ENCODE data around the gene WDFY4. TPM values are rescaled to one million over a fixed set of nuclear protein-coding genes. Genes with fewer than 3 reads are reported as not detected.

Gene WDFY4
- total and polyA plus RNA-seq, 2 donors (not counting 1 experiment from before 2014, with no cell fraction given): 0.06 to 0.66 TPM

GRCh38 chr10:48951707-48952106, 267.0 kb downstream of the WDFY4 start:
- H3K9ac ChIP-seq (ENCODE audit: insufficient read depth, low read length): no peak overlapping the region
- no peak for DNase-seq (ENCODE audit: low read depth in 2 of 2)

DNA sequence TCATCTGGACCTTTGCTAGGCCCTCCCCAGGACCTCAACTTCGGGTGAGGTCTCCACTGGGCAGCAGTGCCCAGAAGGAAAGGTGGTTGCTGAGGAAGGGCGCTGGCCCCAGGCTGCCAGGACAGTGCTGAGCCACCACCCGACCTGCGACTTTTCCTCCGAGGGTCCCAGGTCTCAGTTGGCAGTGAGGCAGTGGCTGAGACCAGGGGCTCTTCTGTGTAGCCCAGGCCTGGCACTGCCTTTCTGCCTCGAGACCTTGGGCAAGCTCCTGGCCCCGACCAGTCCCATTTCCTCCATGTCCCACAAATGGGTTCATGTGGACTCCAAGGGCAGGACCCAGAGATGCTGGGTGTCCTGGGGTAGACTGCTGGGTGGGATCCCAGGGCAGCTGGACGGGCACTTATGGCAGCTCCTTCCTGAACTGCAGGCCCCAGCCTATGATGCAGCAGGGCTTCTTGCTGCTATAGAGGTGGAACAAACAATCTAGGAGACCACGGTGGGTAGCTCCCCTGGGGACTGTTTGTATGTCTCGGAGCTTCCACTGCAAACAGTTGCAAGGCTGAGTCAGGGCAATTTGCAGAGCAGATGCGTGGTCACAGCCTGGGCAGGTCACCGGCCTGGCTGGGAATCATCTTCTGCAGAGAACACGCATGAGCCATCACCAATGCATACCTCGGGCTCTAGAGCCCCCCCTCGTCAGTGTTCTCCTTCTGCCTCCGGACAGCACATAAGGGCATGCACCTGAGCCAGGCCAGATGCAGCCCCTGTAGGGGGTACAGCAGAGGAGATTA, 272.9 kb downstream of the WDFY4 start:
- Histone ChIP-seq H3K4me1 (ENCODE audit: control insufficient read depth, extremely low read depth, insufficient read depth, low read length) (no peaks in the 10 kb centered on the region), H3K9me3 (ENCODE audit: control insufficient read depth, insufficient read depth, low read depth, low read length) (no peaks in the 10 kb centered on the region), H3K27ac (ENCODE audit: insufficient read depth, low read length) (no peak overlapping the region), H3K36me3 (ENCODE audit: control insufficient read depth, insufficient read depth, low read length) (no peaks in the 10 kb centered on the region), H3K4me3 (replicated peaks in 1 of 4; ENCODE audit: control extremely low read depth in 1 of 4, insufficient read depth in 1 of 4, low read depth in 3 of 4, low read length in 4 of 4) (no peak overlapping the region), H3K79me2 (ENCODE audit: control insufficient read depth, insufficient read depth, low read length) (no peaks in the 10 kb centered on the region), H4K20me1 (ENCODE audit: control insufficient read depth, extremely low read depth, insufficient read depth, low read length) (no peaks in the 10 kb centered on the region), H2AFZ (ENCODE audit: low read length) (no peak overlapping the region), H3K27me3 (ENCODE audit: control insufficient read depth, insufficient read depth, low read length) (no peaks in the 10 kb centered on the region), H3K9ac (ENCODE audit: insufficient read depth, low read length) (no peak overlapping the region), H3K4me2 (ENCODE audit: extremely low read depth, insufficient read depth, low read length) (no peak overlapping the region)
- no peak for TF ChIP-seq EZH2 (IDR thresholded peaks at IDR 0.05; ENCODE audit: low read length, missing control alignments)
- TF ChIP-seq, protein P1, sequence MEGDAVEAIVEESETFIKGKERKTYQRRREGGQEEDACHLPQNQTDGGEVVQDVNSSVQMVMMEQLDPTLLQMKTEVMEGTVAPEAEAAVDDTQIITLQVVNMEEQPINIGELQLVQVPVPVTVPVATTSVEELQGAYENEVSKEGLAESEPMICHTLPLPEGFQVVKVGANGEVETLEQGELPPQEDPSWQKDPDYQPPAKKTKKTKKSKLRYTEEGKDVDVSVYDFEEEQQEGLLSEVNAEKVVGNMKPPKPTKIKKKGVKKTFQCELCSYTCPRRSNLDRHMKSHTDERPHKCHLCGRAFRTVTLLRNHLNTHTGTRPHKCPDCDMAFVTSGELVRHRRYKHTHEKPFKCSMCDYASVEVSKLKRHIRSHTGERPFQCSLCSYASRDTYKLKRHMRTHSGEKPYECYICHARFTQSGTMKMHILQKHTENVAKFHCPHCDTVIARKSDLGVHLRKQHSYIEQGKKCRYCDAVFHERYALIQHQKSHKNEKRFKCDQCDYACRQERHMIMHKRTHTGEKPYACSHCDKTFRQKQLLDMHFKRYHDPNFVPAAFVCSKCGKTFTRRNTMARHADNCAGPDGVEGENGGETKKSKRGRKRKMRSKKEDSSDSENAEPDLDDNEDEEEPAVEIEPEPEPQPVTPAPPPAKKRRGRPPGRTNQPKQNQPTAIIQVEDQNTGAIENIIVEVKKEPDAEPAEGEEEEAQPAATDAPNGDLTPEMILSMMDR (conservative IDR thresholded peaks at IDR 0.05 in 1 of 2, IDR thresholded peaks at IDR 0.05 in 1 of 2; ENCODE audit: low read depth in 1 of 2, low read length in 2 of 2): no peak
- no peak for DNase-seq (ENCODE audit: low read depth in 2 of 2)

More at GRCh38 chr10:48951707-48952106, 267.0 kb downstream of the WDFY4 start:
- TF ChIP-seq, protein P1 (conservative IDR thresholded peaks at IDR 0.05 in 1 of 2, IDR thresholded peaks at IDR 0.05 in 1 of 2; ENCODE audit: low read depth in 1 of 2, low read length in 2 of 2): no peak
- no peak for TF ChIP-seq EZH2 (IDR thresholded peaks at IDR 0.05; ENCODE audit: low read length, missing control alignments)
- no peaks in the 10 kb centered on the region for H3K79me2 ChIP-seq (ENCODE audit: control insufficient read depth, insufficient read depth, low read length)
- H3K27me3 ChIP-seq (ENCODE audit: control insufficient read depth, insufficient read depth, low read length): no peaks in the 10 kb centered on the region
- H2AFZ ChIP-seq (ENCODE audit: low read length): no peak overlapping the region
- no peaks in the 10 kb centered on the region for H3K9me3 ChIP-seq (ENCODE audit: control insufficient read depth, insufficient read depth, low read depth, low read length)
- no peak overlapping the region for H3K4me2 ChIP-seq (ENCODE audit: extremely low read depth, insufficient read depth, low read length)
- H3K4me1 ChIP-seq (ENCODE audit: control insufficient read depth, extremely low read depth, insufficient read depth, low read length): no peaks in the 10 kb centered on the region
- H3K4me3 ChIP-seq (replicated peaks in 1 of 4; ENCODE audit: control extremely low read depth in 1 of 4, insufficient read depth in 1 of 4, low read depth in 3 of 4, low read length in 4 of 4): no peak overlapping the region
- no peak overlapping the region for H3K27ac ChIP-seq (ENCODE audit: insufficient read depth, low read length)
- H3K36me3 ChIP-seq (ENCODE audit: control insufficient read depth, insufficient read depth, low read length): no peaks in the 10 kb centered on the region
- no peaks in the 10 kb centered on the region for H4K20me1 ChIP-seq (ENCODE audit: control insufficient read depth, extremely low read depth, insufficient read depth, low read length)

GRCh38 chr10:48958598-48959190, 274.0 kb downstream of the WDFY4 start:
- no peaks in the 10 kb centered on the region for H4K20me1 ChIP-seq (ENCODE audit: control insufficient read depth, extremely low read depth, insufficient read depth, low read length)
- H3K4me1 ChIP-seq (ENCODE audit: control insufficient read depth, extremely low read depth, insufficient read depth, low read length): no peaks in the 10 kb centered on the region
- no peak for DNase-seq (ENCODE audit: low read depth in 2 of 2)
- no peak overlapping the region for H2AFZ ChIP-seq (ENCODE audit: low read length)
- no peak overlapping the region for H3K4me2 ChIP-seq (ENCODE audit: extremely low read depth, insufficient read depth, low read length)
- no peak overlapping the region for H3K9ac ChIP-seq (ENCODE audit: insufficient read depth, low read length)
- H3K79me2 ChIP-seq (ENCODE audit: control insufficient read depth, insufficient read depth, low read length): no peaks in the 10 kb centered on the region
- no peak overlapping the region for H3K27ac ChIP-seq (ENCODE audit: insufficient read depth, low read length)
- no peaks in the 10 kb centered on the region for H3K27me3 ChIP-seq (ENCODE audit: control insufficient read depth, insufficient read depth, low read length)
- H3K4me3 ChIP-seq (replicated peaks in 1 of 4; ENCODE audit: control extremely low read depth in 1 of 4, insufficient read depth in 1 of 4, low read depth in 3 of 4, low read length in 4 of 4): no peak overlapping the region
- no peaks in the 10 kb centered on the region for H3K9me3 ChIP-seq (ENCODE audit: control insufficient read depth, insufficient read depth, low read depth, low read length)
- no peaks in the 10 kb centered on the region for H3K36me3 ChIP-seq (ENCODE audit: control insufficient read depth, insufficient read depth, low read length)
- TF ChIP-seq, protein P1 (conservative IDR thresholded peaks at IDR 0.05 in 1 of 2, IDR thresholded peaks at IDR 0.05 in 1 of 2; ENCODE audit: low read depth in 1 of 2, low read length in 2 of 2): no peak
- no peak for TF ChIP-seq EZH2 (IDR thresholded peaks at IDR 0.05; ENCODE audit: low read length, missing control alignments)
